GM21447 (cell line): Measurements from ENCODE around the gene MFSD8.
A peak's percentile ranks its signal among the peaks of the same experiment; 100 is the strongest.
"Not testable (repeated sequence)": the region's sequence is repeated elsewhere in the genome, so short reads cannot be mapped to it uniquely, and the experiment has no call there.

Experiments used
- ATAC-seq: cut with Tn5 transposase; IDR thresholded peaks from one replicate; pipeline ENCODE4 v1.9.1; 2021; ENCODE audit not compliant: unreplicated experiment

The MFSD8 gene

GRCh38 chr4:127957105-127957504, 7.9 kb downstream of the MFSD8 start:
- ATAC-seq = no peak

- ATAC-seq = no peak
Measured at GRCh38 chr4:127936974-127937373, 28.0 kb downstream of the MFSD8 start.

- not testable (repeated sequence) for ATAC-seq
Measured at GRCh38 chr4:127931836-127932235, 33.1 kb downstream of the MFSD8 start.

DNA sequence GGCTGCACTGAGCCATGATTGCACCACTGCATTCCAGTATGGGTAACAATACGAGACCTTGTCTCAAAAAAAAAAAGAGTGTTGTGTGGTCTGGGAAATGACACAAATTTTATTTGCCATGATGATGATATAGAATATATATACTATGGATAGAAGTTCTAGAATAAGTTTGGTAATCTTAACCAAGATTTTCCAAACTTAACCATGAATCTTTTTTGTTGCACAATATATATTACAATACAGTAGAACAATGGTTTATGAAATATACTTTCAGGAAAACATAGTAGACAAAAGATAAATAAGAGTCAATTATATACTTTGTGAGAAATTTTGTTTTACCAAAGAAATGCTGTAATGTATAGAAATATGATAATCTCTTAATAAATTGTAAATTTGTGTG, 34.8 kb downstream of the MFSD8 start:
- ATAC-seq = no peak

DNA sequence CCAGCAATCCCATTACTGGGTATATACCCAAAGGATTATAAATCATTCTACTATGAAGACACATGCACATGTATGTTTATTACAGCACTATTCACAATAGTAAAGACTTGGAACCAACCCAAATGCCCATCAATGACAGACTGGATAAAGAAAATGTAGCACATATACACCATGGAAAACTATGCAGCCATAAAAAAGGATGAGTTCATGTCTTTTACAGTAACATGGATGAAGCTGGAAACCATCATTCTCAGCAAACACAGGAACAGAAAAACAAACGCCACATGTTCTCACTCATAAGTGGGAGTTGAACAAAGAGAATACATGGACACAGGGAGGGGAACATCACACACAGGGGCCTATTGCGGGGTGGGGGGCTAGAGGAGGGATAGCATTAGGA, 39.3 kb downstream of the MFSD8 start:
- ATAC-seq = not testable (repeated sequence)

- no peak for ATAC-seq
Measured at GRCh38 chr4:127922226-127922625, 42.7 kb downstream of the MFSD8 start.

GRCh38 chr4:127920521-127920920, 44.5 kb downstream of the MFSD8 start:
- ATAC-seq = no peak

GRCh38 chr4:127917151-127917550, 47.8 kb downstream of the MFSD8 start:
- ATAC-seq = no peak

- no peak for ATAC-seq
Measured at GRCh38 chr4:127916512-127916911, 48.5 kb downstream of the MFSD8 start.

- no peak for ATAC-seq
Measured at GRCh38 chr4:127905029-127905428, 59.9 kb downstream of the MFSD8 start.

- ATAC-seq = not testable (repeated sequence)
Measured at GRCh38 chr4:127899682-127900081, 65.3 kb downstream of the MFSD8 start.

DNA sequence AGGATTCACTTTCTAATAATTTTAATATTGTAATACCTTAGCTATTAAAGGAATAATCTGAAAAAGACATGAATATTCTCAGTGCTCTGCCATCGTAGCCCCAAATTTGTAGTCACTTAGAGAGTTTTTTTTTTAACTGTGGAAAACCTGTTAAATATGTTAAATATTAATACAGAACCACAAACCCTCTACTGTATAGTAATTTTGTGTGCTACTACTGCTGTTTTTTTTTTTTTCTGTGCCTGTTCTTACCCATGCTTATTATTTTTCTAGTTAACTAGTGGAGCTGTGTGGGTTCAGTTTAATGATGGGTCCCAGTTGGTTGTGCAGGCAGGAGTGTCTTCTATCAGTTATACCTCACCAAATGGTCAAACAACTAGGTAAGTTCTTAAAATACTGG, 68.4 kb downstream of the MFSD8 start:
- no peak for ATAC-seq

DNA sequence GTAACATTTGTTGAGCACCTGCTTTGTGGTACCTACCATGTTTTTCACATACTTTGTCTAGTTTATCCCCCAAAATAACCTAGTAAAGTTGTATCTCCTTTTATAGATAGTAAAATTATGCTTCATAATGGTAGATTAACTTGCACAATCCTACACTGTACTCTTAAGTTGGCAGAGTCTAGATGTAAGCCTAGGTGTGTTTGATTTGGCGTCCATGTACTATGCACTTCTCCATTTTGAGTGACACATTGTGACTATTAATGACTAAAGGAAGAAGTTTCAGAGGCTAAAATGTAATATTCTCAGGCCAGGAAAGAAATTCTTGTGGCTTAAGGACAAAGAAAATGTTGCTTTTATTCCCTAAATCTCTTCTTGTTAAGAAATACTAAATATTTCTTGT, 68.9 kb downstream of the MFSD8 start:
- no peak for ATAC-seq

DNA sequence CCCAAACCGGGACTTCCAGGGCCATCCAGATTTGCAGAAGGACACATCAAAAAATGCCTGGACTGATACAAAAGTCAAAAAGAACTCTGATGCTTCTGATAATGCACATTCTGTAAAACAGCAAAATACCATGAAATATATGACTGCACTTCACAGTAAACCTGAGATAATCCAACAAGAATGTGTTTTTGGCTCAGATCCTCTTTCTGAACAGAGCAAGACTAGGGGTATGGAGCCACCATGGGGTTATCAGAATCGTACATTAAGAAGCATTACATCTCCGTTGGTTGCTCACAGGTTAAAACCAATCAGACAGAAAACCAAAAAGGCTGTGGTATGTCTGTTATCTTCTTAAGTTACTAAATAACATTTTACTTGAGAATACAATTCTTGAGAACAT, 75.1 kb downstream of the MFSD8 start:
- no peak for ATAC-seq

DNA sequence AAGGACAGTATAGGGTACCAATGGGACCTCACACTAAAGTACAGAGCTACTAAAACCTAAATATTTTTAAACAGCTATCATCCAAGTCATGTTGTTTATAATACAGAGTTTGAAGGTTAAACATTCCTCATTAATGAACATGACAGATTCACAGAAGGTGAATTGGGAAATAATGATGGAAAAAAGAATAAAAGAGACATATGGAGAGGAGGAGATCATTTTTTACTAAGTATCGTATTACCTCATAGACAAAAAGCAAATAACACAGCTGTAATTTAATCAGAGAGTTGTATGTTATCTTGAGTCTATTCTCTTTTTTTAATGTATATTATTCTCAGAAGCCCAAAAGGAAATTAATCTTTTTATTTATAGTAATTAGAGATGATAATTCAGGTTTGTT, 76.4 kb downstream of the MFSD8 start:
- no peak for ATAC-seq

GRCh38 chr4:127881563-127881864, 83.5 kb downstream of the MFSD8 start:
- peak; percentile 42 for ATAC-seq

GRCh38 chr4:127880763-127881562, 84.0 kb downstream of the MFSD8 start, which contains the start of gene PLK4:
TSS of gene PLK4 (plus strand) at chr4:127880893. CDS start at chr4:127881135, 242 bp downstream.
- ATAC-seq = peak; percentile 92

DNA sequence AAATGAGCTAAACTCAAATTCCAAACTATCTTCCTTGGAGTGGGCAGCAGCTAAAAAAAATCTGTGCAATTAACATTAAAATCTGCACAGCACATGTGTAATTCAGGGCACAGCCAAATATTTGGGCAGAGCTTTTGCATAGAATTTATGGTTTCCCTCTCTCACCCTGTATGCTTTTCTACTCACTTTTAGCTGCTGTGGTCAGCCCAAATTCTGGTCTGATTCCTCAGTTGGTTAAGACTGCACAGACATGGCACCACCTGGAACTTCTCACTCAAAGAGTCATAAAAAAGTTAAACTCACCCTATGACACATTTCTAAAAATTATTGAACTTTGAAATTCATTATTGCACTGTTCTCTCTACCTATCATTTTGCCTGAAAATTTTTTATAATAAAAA, 89.2 kb downstream of the MFSD8 start:
- no peak for ATAC-seq

DNA sequence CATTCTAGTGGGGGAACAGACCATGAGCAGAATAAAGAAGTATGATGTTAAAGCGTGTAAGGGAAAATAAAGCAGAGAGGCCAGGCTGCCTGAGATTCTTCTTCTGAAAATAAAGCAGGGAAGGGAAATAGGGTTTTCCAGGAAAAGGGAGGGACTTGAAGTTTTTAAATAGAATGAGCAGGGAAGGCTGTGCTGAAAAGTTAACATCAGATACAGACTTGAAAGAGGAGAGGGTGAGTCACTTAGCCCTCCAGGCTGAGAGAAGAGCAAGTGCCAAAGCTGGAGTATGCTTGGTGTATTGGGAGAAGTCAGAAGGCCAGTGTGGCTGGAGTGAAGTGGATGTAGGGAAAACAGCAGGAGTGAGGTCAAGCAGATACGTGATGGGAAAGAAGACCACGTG, 94.3 kb downstream of the MFSD8 start:
- no peak for ATAC-seq

DNA sequence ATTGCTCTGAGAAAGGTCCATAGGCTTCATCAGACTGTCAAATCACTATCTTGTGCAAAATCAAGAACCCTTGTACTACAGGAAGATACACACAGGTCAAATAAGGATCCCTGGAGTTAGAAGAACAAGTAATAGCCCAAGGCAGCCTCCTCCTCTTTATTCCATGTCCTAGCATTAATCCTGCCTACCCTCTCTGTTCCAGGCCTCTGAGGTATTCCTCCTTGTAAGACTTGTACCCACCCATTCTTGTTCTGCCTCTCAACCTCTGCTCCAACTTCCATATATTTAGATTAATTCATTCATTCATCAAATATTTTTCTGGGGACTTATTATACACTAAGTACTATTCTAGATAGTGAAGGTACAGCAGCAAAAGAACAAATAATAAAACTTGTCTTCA, 94.7 kb downstream of the MFSD8 start:
- no peak for ATAC-seq

DNA sequence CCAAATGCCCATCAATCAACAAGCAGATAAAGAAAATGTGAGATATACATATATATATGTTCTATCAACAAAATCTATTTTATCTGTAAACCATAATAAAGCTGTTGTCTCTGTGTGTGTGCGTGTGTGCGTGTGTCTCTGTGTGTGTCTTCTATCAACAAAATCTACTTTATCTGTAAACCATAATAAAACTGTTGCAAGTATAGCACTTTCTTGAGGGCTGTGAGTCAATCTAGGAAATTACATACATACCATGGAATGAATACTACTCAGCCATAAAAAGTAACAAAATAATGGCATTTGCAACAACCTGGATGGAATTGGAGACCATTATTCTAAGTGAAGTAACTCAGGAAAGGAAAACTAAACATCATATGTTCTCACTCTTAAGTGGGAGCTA, 96.8 kb downstream of the MFSD8 start:
- no peak for ATAC-seq
